Stimulated activated CD4-positive, alpha-beta T cell treated with anti-CD3 and anti-CD28 coated beads, Interleukin-12 subunit alpha, Interleukin-12 subunit beta, amount 100 ng/mL, for 4 hours (primary cell): ENCODE results near the gene DCST1.
"Not testable (repeated sequence)": the region's sequence is repeated elsewhere in the genome, so short reads cannot be mapped to it uniquely, and the experiment has no call there.

Experiments
- DNase-seq: peaks from one replicate; pipeline ENCODE4 v3.0.0-alpha.2; 2020

DCST1 gene

GRCh38 chr1:155033524-155033923, at the start of gene DCST1, which contains the start of gene DCST2:
TSS of gene DCST1 (plus strand) at chr1:155033824. CDS start at chr1:155034037, 213 bp downstream.
TSS of gene DCST2 (minus strand) at chr1:155033781. CDS start at chr1:155033701, 80 bp downstream.
- DNase-seq = no peak

- DNase-seq = not testable (repeated sequence)
Measured at GRCh38 chr1:154986736-154987135, 46.9 kb upstream of the DCST1 start.

GRCh38 chr1:154987326-154987725, 46.3 kb upstream of the DCST1 start:
- DNase-seq = no peak

- no peak for DNase-seq
Measured at GRCh38 chr1:154988058-154988954, 45.3 kb upstream of the DCST1 start.

GRCh38 chr1:154989195-154989860, 44.3 kb upstream of the DCST1 start:
- no peak for DNase-seq

- no peak for DNase-seq
Measured at GRCh38 chr1:154990276-154990675, 43.3 kb upstream of the DCST1 start.

GRCh38 chr1:154992721-154993571, 40.7 kb upstream of the DCST1 start:
- DNase-seq = no peak

GRCh38 chr1:154993572-154994268, 39.9 kb upstream of the DCST1 start, which contains the start of gene LENEP:
TSS of gene LENEP (plus strand) at chr1:154993586. CDS start at chr1:154993608, 22 bp downstream.
- DNase-seq = no peak

GRCh38 chr1:154994269-154994587, 39.4 kb upstream of the DCST1 start:
- no peak for DNase-seq

GRCh38 chr1:154994591-154994990, 39.0 kb upstream of the DCST1 start:
- DNase-seq = no peak

GRCh38 chr1:154995301-154995983, 38.2 kb upstream of the DCST1 start:
- DNase-seq = not testable (repeated sequence)

- DNase-seq = no peak
Measured at GRCh38 chr1:154996966-154997701, 36.5 kb upstream of the DCST1 start.

- DNase-seq = no peak
Measured at GRCh38 chr1:154998201-154998780, 35.3 kb upstream of the DCST1 start.

GRCh38 chr1:154998818-154999570, 34.6 kb upstream of the DCST1 start:
- DNase-seq = peak; percentile 77

- DNase-seq = peak; percentile 65
Measured at GRCh38 chr1:154999571-155000410, 33.8 kb upstream of the DCST1 start.

- no peak for DNase-seq
Measured at GRCh38 chr1:155000411-155000725, 33.3 kb upstream of the DCST1 start.

- peak; percentile 79 for DNase-seq
Measured at GRCh38 chr1:155000726-155001424, 32.7 kb upstream of the DCST1 start.

- no peak for DNase-seq
Measured at GRCh38 chr1:155001425-155001674, 32.3 kb upstream of the DCST1 start.
